Cerebellar cortex (tissue), 1 donor: ENCODE measurements around the gene LGALS1.

Experiments
- DNase-seq: peaks from one replicate; pipeline ENCODE4 v3.0.0-alpha.2; 2015; ENCODE audit warnings: low spot score

Gene LGALS1

DNA sequence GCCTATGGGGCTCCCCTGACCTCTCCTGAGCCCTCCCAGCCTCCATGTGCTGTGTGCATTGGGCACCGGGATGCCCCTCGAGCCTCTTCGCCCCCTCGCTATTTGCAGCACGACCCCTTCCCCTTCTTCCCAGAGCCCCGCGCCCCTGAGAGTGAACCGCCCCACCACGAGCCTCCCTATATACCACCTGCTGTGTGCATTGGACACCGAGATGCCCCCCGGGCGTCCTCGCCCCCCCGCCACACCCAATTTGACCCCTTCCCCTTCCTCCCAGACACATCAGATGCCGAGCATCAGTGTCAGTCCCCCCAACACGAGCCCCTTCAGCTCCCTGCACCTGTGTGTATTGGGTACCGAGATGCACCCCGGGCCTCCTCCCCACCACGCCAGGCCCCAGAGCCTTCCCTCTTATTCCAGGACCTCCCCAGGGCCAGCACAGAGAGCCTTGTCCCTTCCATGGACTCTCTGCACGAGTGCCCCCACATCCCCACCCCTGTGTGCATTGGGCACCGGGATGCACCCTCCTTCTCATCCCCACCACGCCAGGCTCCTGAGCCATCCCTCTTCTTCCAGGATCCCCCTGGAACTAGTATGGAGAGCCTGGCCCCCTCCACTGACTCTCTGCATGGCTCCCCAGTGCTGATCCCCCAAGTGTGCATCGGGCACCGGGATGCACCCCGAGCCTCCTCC is 50.3 kb downstream of the LGALS1 start:
- DNase-seq, result no peak

DNA sequence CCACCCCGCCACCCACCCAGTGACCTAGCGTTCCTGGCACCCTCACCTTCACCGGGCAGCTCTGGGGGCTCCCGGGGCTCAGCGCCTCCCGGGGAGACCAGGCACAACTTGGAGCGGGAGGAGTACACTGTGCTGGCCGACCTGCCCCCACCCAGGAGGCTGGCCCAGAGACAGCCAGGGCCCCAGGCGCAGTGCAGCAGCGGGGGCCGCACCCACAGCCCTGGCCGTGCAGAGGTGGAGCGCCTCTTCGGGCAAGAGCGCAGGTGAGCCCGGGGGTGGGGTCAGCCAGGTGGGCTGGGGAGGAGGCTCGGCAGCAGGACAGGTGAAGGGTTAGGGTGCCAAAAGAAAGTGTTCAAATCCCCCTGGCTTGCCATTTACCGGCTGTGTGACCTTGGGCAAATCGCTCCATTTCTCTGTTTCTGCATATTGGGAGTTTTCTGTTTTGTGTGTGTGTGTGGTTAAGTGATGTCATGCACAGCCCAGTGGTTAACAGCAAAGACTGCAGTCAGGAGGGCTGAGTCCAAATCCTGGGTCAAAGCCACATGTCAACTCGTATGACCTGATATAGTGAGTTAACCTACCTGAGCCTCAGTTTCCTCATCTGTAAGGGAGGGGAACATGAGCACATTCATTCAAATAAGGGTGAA is 50.9 kb downstream of the LGALS1 start:
- DNase-seq, result no peak

DNA sequence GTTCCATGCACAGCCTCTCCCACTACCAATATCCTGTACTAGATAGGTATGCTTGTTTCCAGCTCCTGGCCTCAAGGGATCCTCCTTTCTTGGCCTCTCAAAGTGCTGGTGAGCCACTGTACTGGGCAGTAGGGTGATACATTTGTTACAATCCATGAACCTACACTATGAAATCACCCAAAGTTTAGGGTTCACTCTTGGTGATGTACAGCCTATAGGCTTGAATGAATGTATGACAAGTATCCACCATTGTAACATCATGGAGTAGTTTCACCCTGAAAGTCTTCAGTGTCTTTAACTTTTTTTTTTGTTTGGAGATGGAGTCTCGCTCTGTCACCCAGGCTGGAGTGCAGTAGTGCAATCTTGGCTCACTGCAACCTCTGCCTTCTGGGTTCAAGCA is 53.2 kb downstream of the LGALS1 start:
- DNase-seq, result no peak
